K562 (cell line): ENCODE results near the gene RPN1. TPM values are rescaled to one million over a fixed set of nuclear protein-coding genes. Genes with fewer than 3 reads are reported as not detected.

Experiments used
- CREB1 ChIP-seq, 2 experiments: sonication (generic) in 1 of 2; formaldehyde crosslinking in 1 of 2; IDR thresholded peaks; 2 replicates each; pipeline versions ENCODE4 v1.6.1 to v1.8.0; 2012 to 2022; ENCODE audit warnings: inconsistent platforms in 1 of 2, mild to moderate bottlenecking in 1 of 2, missing genetic modification reagents in 1 of 2, moderate library complexity in 1 of 2
- HMBOX1 ChIP-seq: sonication (generic); IDR thresholded peaks from 2 replicates; pipeline ENCODE4 v1.6.1; 2016
- MBD2 ChIP-seq: sonication (generic); IDR thresholded peaks from 2 replicates; pipeline ENCODE4 v1.6.1; 2016; ENCODE audit warnings: low read depth, borderline replicate concordance
- MXI1 ChIP-seq: IDR thresholded peaks from 2 replicates; pipeline ENCODE4 v1.6.1; 2011; ENCODE audit warnings: low read depth, mild to moderate bottlenecking, improper control_type of control experiment, low read length
- POLR2H ChIP-seq: IDR thresholded peaks from 2 replicates; pipeline ENCODE4 v1.6.1; 2016; ENCODE audit warnings: missing genetic modification characterization, low read depth, mild to moderate bottlenecking, control low read depth, missing compliant biosample characterization, moderate library complexity
- RUNX1 ChIP-seq: sonication (generic); IDR thresholded peaks from 2 replicates; pipeline ENCODE4 v1.6.1; 2016; ENCODE audit warnings: antibody characterized with exemption, low read depth
- ZBTB11 ChIP-seq, 3 experiments: fragments of 200-800 bp in 1 of 3; fragments of 250-450 bp in 1 of 3; fragments of 450-650 bp in 1 of 3; sonication (Bioruptor Pico) in 1 of 3; sonication (Bioruptor generic) in 1 of 3; formaldehyde crosslinking in 1 of 3; IDR thresholded peaks; 2 replicates each; pipeline versions ENCODE4 v1.6.1 to v1.8.0; 2016 to 2022; ENCODE audit warnings: mild to moderate bottlenecking in 2 of 3, missing genetic modification characterization in 2 of 3, missing compliant biosample characterization in 1 of 3, moderate library complexity in 1 of 3
- ZNF121 ChIP-seq: sonication (generic); formaldehyde crosslinking; conservative IDR thresholded peaks from 2 replicates; pipeline ENCODE4 v1.8.0; 2022; ENCODE audit warnings: missing genetic modification reagents
- ZNF197 ChIP-seq: fragments of 200-800 bp; sonication (Bioruptor generic); IDR thresholded peaks from 2 replicates; pipeline ENCODE4 v1.6.1; 2016; ENCODE audit warnings: low read depth, missing genetic modification characterization, missing compliant biosample characterization
- ZNF3 ChIP-seq: fragments of 250-450 bp; sonication (Bioruptor Pico); IDR thresholded peaks from 2 replicates; pipeline ENCODE4 v1.5.0; 2021; ENCODE audit warnings: mild to moderate bottlenecking, moderate library complexity
- ZNF311 ChIP-seq: fragments of 250-450 bp; sonication (Bioruptor Pico); IDR thresholded peaks from 2 replicates; pipeline ENCODE4 v1.4.0; 2020; ENCODE audit warnings: mild to moderate bottlenecking, moderate library complexity
- ZNF436 ChIP-seq: fragments of 250-450, 450-650 bp; sonication (Bioruptor Pico); formaldehyde crosslinking; IDR thresholded peaks from 2 replicates; pipeline ENCODE4 v1.7.0; 2020; ENCODE audit warnings: mild to moderate bottlenecking
- ZNF592 ChIP-seq: fragments of 450-650 bp; IDR thresholded peaks from 2 replicates; pipeline ENCODE4 v1.6.1; 2017; ENCODE audit warnings: antibody characterized with exemption, mild to moderate bottlenecking
- polyA plus RNA-seq, 8 experiments: library from polyadenylated mRNA; depleted of rRNA in 4 of 8; stranded (reverse) in 5 of 8; unstranded in 3 of 8; fragments of >200 nt; fragmentation: Nextera tagmentation in 2 of 8; fragmentation: Illumina TruSeq in 1 of 8; extraction: Ambion mirVana in 2 of 8; extraction: Trizol in 1 of 8; gene quantifications; 2 replicates each; pipeline versions ENCODE4 v1.2.1 to v1.2.3, GENCODE V29; 2011 to 2014; ENCODE audit warnings: inconsistent platforms in 1 of 8, missing spikeins in 1 of 8
- total RNA-seq, 7 experiments: library from RNA; depleted of rRNA in 6 of 7; stranded (reverse); fragments of >200 nt in 6 of 7; fragmentation: Illumina TruSeq in 2 of 7; extraction: Trizol in 2 of 7; gene quantifications; 2 replicates each; pipeline versions ENCODE4 v1.2.1 to v1.2.3, GENCODE V29; 2011 to 2021; ENCODE audit warnings: low replicate concordance in 1 of 7
- TF ChIP-seq, protein P1 (sequence below): fragments of 450-650 bp; IDR thresholded peaks from 2 replicates; pipeline ENCODE4 v1.6.1; 2017; ENCODE audit warnings: mild to moderate bottlenecking, moderate library complexity

Gene RPN1
- total and polyA plus RNA-seq, 9 of the 15 experiments (the other 6 are each of a cell fraction or from before 2014, with no cell fraction given) = 39.5 to 300 (median 148) TPM

DNA sequence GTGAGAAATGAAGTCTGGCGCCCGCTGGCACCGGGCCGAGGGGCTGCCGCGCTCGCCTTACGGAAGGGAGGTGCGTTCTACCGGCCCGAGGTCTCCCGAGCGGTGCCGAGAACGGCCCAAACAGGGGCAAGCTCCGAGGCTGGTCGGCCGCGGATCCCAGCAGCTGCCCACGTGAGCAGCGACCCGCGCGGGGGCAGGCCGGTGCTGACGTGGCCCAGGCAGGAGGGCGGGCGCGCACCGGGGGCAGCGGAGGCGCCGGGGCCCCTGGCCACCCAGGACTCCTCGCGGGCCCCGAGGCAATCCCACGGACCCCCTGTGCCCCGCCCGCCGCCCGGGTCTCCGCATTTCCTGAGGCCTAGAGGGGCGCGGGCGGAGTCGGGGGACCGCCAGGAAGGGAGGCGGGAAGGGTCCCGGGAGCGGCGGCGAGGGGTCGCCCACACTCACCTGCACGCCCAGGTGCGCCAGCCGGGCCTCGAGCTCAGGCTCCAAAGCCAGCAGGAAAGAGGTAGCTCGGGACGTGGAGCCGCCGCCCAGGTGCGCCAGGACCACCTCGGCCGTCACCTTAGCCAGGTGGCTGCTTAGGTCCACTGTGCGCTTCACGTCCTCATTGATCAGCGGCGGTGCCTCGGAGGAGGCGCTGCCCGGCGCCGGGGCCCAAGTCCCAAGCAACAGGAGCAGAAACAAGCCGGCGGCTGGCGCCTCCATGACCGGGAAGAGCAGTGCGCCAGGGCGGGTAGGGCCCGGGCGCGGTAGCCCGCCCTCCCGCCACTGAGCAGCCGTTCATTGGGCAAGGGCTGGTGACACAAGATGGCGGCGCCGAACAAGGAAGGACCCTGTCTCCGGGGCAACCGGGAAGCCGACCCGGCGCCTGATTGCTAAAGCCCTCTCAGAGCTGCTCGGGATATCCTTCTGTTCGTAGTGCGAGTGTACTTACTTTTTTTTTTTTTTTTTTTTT is at the start of gene RPN1 (continued):
- TF ChIP-seq HMBOX1 (no peak), ZNF592 (no peak), ZNF3 (CRISPR knock-in tag) (no peak), MXI1 (peak; percentile 65; the same call in 1 of the 2 replicates), CREB1 (IDR thresholded peaks at IDR 0.05) (peak; percentile 93), CREB1 (CRISPR knock-in tag; IDR thresholded peaks at IDR 0.05) (peak; percentile 92), RUNX1 (no peak), MBD2 (peak; percentile 49; the same call in 1 of the 2 replicates), ZBTB11 (CRISPR knock-in tag; IDR thresholded peaks at IDR 0.05) (no peak), ZNF311 (CRISPR knock-in tag) (no peak), POLR2H (peak; percentile 55; the same call in 1 of the 2 replicates), ZNF121 (CRISPR knock-in tag) (no peak), ZNF197 (CRISPR knock-in tag) (no peak), ZNF436 (no peak)
- TF ChIP-seq, protein P1, sequence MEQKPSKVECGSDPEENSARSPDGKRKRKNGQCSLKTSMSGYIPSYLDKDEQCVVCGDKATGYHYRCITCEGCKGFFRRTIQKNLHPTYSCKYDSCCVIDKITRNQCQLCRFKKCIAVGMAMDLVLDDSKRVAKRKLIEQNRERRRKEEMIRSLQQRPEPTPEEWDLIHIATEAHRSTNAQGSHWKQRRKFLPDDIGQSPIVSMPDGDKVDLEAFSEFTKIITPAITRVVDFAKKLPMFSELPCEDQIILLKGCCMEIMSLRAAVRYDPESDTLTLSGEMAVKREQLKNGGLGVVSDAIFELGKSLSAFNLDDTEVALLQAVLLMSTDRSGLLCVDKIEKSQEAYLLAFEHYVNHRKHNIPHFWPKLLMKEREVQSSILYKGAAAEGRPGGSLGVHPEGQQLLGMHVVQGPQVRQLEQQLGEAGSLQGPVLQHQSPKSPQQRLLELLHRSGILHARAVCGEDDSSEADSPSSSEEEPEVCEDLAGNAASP = no peak
